H4 (cell line): Measurements from ENCODE around the gene C3orf38. TPM values are rescaled to one million over a fixed set of nuclear protein-coding genes. Genes with fewer than 3 reads are reported as not detected.
"Not testable (repeated sequence)": the region's sequence is repeated elsewhere in the genome, so short reads cannot be mapped to it uniquely, and the experiment has no call there.

Source experiments
- DNase-seq: peaks from one replicate; pipeline ENCODE4 v3.0.0-alpha.2; 2015; ENCODE audit warnings: low spot score
- total RNA-seq: library from RNA; depleted of rRNA; stranded (reverse); fragments of >200 nt; shearing (Covaris generic); gene quantifications from 2 replicates; pipeline ENCODE4 v1.2.3, GENCODE V29; 2014; rRNA removed

C3orf38 gene
- total RNA-seq: 14.3 and 17.5 TPM in 2 replicates

GRCh38 chr3:88149509-88150362 lies at the start of gene C3orf38:
C3orf38 (plus strand) TSS chr3:88149959; CDS start chr3:88150053, 94 bp downstream.
- DNase-seq: peak; percentile 84

DNA sequence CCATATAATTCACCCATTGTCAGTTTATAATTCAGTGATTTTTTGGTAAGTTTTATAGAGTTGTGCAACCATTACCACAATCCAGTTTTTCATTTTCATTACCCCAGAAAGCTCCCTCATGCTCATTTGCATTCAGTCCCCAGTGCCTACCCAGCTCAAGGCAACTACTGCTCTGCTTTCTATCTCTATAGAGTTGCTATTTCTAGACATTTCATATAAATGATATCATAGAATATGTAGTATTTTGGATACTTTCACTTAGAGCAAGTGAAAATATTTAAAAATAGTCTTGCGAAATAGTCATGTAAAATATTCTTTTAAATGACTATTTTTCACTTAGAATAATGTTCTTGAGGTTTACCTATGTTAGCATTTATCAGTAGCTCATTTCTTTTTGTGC lies 48.6 kb upstream of the C3orf38 start:
- no peak for DNase-seq

DNA sequence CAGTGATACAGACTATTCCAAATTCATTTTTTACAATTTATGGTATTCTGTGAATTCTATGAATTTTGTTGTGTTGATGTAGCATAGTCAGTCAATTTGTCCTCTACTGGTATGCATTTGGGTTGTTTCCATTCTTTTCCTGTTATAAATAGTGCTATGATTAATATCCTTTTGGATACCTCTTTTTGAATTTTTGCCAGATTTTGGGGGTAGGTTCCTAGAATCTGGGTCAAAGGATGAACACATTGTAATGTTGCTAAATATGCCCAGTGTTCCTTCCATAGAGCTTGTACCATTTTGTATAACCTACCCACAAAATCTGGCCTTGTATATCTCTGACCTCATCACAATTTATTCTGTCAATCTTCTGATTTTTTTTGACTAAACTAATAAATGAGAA lies 44.4 kb upstream of the C3orf38 start:
- DNase-seq: no peak

DNA sequence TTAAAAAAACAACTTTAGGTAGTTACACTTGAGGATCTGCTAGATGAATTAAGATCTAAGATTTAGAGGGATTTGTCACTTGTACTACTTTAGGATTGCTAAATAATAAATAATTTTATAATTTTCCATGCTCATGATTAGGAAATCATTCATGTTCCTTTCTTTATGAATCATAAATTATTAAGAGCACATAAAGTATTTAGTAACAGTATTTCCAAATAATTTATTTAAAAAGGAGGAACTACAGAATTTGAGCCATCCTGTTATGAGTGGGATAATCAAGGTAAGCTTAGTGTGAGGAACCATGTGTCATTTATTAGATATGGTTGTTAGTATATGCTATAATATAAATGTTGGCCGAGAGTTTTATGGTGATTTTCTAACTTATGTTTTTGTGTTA lies 37.5 kb upstream of the C3orf38 start:
- no peak for DNase-seq

GRCh38 chr3:88113311-88114162 lies 36.2 kb upstream of the C3orf38 start:
- peak; percentile 31 for DNase-seq

DNA sequence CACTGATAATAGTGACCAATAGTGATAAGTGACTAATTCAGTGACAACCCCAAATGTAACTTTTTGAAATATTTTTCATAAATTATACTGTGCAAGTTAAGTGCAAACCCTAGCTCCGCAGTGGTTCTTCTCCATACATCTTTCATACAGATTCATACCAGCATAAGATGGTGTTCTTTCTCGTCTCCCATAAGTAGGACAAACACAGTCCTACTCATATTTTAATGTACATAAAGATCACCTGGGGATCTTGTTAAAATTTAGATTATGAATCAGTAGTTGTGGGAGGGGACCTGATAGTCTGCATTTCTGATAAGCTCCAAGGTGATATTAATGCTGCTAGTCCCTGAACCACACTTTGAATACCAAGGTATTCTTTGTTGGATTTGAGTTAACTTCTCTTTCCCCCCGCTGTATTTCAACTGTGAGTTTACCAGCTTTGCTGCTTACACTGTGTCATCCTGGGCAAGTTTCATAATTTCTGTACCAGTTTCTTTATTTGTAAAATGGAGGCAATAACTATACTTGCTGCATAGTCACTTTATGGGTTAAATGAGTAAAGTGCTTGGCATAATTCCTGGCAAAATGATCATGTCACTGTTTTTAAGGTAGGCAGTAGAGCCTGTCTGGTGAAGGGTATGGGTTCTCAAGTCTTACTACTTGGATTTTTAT lies 34.7 kb upstream of the C3orf38 start:
- no peak for DNase-seq

DNA sequence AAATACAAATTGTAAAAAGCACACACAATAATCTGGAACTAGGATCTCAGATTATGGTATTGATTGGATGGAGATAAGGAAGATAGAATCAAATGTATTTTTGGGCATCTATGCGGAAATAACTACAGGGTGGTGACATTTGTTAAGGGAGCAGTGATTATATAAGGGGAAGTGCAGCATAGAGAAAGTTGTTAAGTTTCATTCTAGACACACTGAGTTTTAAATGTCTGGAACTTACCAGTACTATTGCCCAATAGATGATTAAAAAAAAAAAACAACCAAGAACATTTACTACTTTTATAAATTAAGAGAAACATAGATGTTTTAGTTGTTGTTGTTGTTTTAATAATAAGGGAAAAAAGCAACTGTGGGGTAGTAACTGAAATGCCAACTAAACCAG lies 32.1 kb upstream of the C3orf38 start:
- DNase-seq: no peak

- not testable (repeated sequence) for DNase-seq
Measured at GRCh38 chr3:88118603-88119002, 31.2 kb upstream of the C3orf38 start.

- no peak for DNase-seq
Measured at GRCh38 chr3:88123526-88123925, 26.2 kb upstream of the C3orf38 start.

- no peak for DNase-seq
Measured at GRCh38 chr3:88131695-88132094, 18.1 kb upstream of the C3orf38 start.

DNA sequence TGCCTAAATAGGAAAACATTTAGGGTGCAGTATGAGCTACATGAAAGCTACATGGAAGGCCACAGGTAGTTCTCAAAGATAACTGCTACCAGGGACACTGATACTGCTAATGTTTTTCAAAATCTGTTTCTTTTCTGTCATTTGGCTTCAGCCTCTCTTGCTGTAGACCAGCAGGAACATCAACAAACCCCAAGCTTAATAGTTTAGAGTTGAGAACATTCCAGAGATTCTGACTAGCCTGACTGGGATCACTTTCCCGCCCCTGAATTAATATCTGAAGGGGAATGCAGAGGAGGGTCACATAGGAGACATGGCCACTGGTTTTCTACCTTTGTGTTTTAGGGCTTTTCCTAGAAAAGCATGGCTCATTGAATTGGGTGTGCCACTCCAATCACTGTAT lies 16.9 kb upstream of the C3orf38 start:
- DNase-seq: no peak

- no peak for DNase-seq
Measured at GRCh38 chr3:88133711-88134263, 16.0 kb upstream of the C3orf38 start.

DNA sequence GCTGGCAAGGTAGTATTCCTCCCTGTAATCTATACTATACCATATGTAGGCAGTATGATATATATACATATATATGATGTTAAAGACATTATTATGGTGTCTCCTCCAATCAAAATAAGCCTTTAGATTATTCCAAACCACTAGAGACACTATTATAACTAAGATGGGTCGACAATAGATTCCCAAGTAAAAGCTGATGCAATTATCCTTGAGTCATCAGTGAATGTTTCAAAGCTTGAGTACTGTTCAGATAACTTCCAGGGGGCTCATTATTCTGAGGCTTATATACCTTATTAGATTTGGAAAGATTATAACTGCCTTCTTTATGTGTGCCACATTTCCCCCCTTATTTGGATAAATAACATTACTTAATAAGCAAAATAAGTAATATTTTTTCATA lies 11.9 kb upstream of the C3orf38 start:
- no peak for DNase-seq

DNA sequence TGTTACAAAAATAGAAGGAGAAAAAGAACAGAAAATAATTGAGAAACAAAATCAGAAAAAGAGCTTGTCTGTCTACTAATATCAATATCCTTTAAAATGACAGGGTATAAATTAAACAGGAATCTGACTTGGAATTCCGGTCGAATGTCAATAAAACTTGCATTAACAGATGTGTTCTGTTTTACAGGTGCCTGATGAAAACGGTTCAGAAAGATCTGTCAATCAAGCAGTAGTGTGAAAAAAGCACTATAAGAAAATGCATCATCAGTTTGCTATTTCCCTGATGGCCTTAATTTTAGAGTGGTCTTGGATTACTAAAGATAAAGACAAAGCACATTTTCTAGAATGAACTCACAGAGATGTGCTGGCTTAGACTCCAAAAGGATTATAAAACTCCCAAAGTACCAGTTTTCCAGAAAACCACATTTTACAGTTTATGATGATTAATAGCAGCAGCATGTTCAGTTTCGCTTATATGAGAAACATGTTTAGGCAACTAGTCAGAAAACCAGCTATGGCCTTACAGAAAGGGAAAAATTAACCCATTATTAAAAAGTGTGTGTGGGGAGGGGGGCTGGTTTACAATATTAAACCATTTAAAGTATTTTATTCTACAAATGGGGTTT lies 8.2 kb upstream of the C3orf38 start:
- no peak for DNase-seq

DNA sequence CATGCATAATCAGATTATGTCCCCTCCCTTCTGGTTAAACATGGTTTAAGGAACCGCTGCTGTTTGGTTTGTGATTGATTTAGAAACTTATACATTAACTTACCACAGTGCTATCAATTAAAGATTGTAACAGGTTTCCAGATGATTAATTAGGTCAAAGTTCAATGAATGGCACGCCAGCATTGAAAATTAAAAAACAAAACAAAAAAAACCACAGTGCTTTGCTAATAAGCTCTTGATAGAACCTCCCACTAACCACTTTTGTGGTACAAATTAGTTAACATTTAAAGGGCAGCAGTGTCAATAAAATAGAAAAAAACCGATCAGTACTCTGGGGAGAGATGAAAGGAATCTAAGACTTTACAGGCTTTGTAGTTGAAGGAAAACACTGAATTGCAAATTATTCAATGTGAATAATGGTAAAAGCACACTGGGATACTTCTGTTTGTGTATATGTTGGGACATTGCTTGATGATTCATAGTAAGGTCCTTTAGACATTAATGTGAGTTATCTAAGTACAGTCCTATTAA lies 7.6 kb upstream of the C3orf38 start:
- no peak for DNase-seq

DNA sequence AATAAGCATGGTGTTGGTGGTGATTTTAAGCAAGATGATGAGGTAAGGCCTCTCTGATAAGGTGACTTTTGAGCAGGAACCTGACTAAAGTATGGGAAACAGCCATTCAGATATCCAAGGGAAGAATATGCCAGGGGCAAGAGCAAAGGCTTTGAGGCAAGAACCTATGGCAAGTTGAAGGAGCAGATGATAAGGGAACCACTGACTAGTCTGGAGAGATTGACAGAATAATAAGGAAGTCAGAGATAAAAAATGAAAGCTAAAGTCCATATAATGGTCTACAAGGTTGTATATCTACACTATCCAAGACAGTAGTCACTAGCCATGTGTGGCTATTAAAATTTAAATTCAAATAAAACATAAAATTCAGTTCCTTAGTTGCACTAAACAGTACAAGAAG lies 2.5 kb upstream of the C3orf38 start:
- DNase-seq: no peak

GRCh38 chr3:88148651-88149050 lies 1.1 kb upstream of the C3orf38 start:
- DNase-seq: no peak

- peak; percentile 2 for DNase-seq
Measured at GRCh38 chr3:88149101-88149508, 654 bp upstream of the C3orf38 start.

DNA sequence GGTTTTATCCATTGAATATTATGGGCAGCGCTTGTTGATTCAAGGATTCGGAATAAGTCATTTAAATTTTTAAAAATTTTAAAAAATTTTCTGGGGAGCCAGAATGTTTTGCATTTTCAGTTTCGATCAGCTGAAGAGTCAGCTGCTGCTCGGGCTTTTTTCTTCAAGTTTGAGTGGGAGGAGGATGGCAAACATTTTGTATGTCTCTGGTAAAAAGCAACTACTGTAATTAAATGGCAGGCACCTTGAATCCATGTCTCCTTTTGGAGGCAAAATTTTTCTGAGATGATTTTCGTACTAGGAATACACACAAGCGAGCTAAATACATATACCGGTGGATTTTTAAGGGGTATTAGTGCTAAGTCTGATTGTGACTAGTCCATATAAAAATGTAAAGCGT lies 612 bp downstream of the C3orf38 start:
- no peak for DNase-seq

GRCh38 chr3:88150806-88151205 lies 1.0 kb downstream of the C3orf38 start:
- DNase-seq: no peak

DNA sequence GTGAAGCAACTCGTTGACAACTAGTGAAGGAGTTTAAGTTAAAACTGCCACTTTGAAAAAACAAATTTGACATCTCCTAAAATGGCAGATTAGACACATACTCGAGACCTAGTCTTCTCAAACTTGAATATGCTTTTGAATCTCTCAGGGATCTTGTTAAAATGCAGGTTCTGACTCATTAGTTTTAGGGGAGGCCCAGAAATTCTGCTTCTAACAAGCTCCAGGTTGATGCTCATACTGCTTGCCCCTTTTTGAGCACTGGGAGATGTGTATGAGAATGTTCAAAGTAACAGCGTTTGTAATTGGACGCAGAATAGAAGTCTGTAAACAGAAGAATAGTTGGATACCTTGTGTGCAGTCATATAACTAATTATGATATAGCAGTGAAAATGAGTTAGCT lies 1.6 kb downstream of the C3orf38 start:
- no peak for DNase-seq
